ENCODE results near the gene ANKK1.

Gene ANKK1

DNA sequence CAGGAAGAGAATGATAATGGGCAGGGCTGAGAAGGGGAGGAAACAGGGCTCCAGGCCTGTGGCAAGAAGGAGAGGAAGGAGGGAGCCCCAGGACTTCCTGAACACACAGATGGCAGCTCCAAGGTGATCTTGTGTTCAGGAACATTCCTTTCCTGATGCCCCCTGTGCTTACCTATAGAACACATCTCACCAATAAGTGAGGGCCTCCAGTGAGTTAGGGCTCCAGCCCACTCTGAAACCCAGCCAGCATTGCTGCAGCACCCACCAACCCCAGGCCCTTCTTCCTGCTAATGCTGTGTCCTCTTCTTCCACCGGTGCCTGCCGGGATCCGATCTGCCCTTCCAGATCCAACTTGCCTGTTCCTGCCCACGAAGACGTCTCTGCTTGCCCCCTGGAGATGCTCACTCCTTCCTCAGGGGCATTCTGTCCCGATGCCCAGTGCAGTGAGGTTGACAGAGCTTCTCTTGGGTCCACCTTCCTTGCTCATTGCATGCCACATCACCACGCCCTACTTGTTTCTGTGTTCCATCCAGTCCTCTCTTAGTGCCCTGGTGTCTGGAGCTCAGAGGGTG, 17.4 kb downstream of the ANKK1 start:
- H3K36me3 ChIP-seq (ENCODE audit: control insufficient read depth in 2 of 2, insufficient read depth in 1 of 2, low read length in 2 of 2): no peaks in the 10 kb centered on the region
- TF ChIP-seq ZNF146 (tag by site-specific recombination; IDR thresholded peaks at IDR 0.05): no peak
- TF ChIP-seq, protein P1, sequence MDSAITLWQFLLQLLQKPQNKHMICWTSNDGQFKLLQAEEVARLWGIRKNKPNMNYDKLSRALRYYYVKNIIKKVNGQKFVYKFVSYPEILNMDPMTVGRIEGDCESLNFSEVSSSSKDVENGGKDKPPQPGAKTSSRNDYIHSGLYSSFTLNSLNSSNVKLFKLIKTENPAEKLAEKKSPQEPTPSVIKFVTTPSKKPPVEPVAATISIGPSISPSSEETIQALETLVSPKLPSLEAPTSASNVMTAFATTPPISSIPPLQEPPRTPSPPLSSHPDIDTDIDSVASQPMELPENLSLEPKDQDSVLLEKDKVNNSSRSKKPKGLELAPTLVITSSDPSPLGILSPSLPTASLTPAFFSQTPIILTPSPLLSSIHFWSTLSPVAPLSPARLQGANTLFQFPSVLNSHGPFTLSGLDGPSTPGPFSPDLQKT (IDR thresholded peaks at IDR 0.05; ENCODE audit: borderline replicate concordance, low read depth, low read length): no peak
- no peak for TF ChIP-seq REPIN1 (tag by site-specific recombination; IDR thresholded peaks at IDR 0.05; ENCODE audit: low read depth)
- no peak for TF ChIP-seq ZNF221 (tag by site-specific recombination; IDR thresholded peaks at IDR 0.05; ENCODE audit: borderline replicate concordance)
- TF ChIP-seq RBAK (tag by site-specific recombination; IDR thresholded peaks at IDR 0.05): no peak
- TF ChIP-seq ZNF792 (tag by site-specific recombination; IDR thresholded peaks at IDR 0.05): no peak
- TF ChIP-seq SALL2 (tag by site-specific recombination; IDR thresholded peaks at IDR 0.05; ENCODE audit: borderline replicate concordance): no peak
- TF ChIP-seq ZNF341 (tag by site-specific recombination; IDR thresholded peaks at IDR 0.05; ENCODE audit: low read depth): no peak
- no peak for TF ChIP-seq ZNF292 (tag by site-specific recombination; IDR thresholded peaks at IDR 0.05; ENCODE audit: borderline replicate concordance, low read depth)
- TF ChIP-seq ZNF266 (tag by site-specific recombination; IDR thresholded peaks at IDR 0.05; ENCODE audit: low read depth): no peak
- no peak for TF ChIP-seq ZBTB7A (tag by site-specific recombination; IDR thresholded peaks at IDR 0.05; ENCODE audit: low read depth)
- no peak for TF ChIP-seq TCF7L2 (IDR thresholded peaks at IDR 0.05; ENCODE audit: borderline replicate concordance, low read depth, low read length)
- no peak for TF ChIP-seq ZNF530 (tag by site-specific recombination; IDR thresholded peaks at IDR 0.05; ENCODE audit: low read depth)
- TF ChIP-seq FEZF1 (tag by site-specific recombination; IDR thresholded peaks at IDR 0.05): no peak
- TF ChIP-seq ZNF501 (tag by site-specific recombination; IDR thresholded peaks at IDR 0.05): no peak
- no peak for TF ChIP-seq HOXC10 (CRISPR knock-in tag; IDR thresholded peaks at IDR 0.05)
- TF ChIP-seq ZNF621 (tag by site-specific recombination; IDR thresholded peaks at IDR 0.05): no peak
- no peak for TF ChIP-seq SETDB1 (IDR thresholded peaks at IDR 0.05; ENCODE audit: insufficient read length, low read length)
- no peak for TF ChIP-seq SCRT1 (tag by site-specific recombination; IDR thresholded peaks at IDR 0.05; ENCODE audit: borderline replicate concordance)
- no peak overlapping the region for H3K27ac ChIP-seq (ENCODE audit: extremely low read depth, low read depth, low read length)
- POLR2A ChIA-PET: no interaction called here
- no peaks in the 10 kb centered on the region for H3K4me1 ChIP-seq (ENCODE audit: control insufficient read depth, insufficient read depth, low read length)
- no peaks in the 10 kb centered on the region for H3K9me3 ChIP-seq (ENCODE audit: control insufficient read depth, insufficient read depth, low read depth, low read length)
- CTCF ChIA-PET: interaction anchor here (0.9 kb wide), 1 partner anchor 17 kb away, joined by 3 read pairs; the partner anchor contains the start of gene ANKK1
- H3K4me3 ChIP-seq (ENCODE audit: low read depth, low read length): no peak overlapping the region

DNA sequence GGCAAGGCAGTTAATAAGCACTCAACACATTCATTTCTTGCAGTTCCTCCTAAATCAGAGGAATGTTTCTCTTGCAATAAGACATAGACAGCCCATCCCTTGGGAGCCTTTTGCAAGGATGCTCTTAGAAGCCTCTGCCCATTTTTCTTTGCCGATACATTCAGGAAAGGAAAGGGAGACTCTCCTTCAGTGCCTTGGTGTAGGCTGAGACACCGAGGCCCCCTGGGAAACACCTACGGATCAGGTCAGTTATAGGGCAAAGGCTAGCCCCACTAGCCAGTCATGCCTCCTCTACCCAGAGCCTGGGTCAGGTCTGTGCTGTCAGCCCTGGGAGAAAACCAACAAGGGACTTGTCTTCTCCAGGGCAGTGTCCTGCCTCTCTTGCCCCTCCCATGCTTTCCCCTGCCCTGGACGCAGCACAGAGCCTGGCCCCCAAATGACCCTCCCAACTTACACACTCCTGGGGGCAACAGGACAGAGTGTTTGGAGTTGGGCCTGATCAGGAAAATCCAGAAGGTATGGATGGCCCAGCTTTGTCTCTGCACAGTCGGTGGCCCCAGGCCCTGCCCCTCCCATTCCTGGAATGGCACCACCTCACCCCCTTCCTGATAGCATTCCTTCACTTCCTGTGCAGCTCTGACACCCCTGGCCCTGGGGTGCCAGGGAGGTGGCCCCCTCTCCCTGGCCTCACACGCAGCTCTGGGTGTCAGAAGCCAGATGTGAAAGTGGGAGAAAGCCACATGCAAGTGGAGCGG, 18.3 kb downstream of the ANKK1 start:
- Histone ChIP-seq H3K4me3 (ENCODE audit: low read depth, low read length) (no peak overlapping the region), H3K4me1 (ENCODE audit: control insufficient read depth, insufficient read depth, low read length) (no peaks in the 10 kb centered on the region), H3K36me3 (ENCODE audit: control insufficient read depth in 2 of 2, insufficient read depth in 1 of 2, low read length in 2 of 2) (no peaks in the 10 kb centered on the region), H3K27ac (ENCODE audit: extremely low read depth, low read depth, low read length) (no peak overlapping the region), H3K9me3 (ENCODE audit: control insufficient read depth, insufficient read depth, low read depth, low read length) (no peaks in the 10 kb centered on the region)
- POLR2A ChIA-PET: no interaction called here
- TF ChIP-seq, protein P2, sequence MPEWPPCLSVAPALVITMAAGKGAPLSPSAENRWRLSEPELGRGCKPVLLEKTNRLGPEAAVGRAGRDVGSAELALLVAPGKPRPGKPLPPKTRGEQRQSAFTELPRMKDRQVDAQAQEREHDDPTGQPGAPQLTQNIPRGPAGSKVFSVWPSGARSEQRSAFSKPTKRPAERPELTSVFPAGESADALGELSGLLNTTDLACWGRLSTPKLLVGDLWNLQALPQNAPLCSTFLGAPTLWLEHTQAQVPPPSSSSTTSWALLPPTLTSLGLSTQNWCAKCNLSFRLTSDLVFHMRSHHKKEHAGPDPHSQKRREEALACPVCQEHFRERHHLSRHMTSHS (tag by site-specific recombination; IDR thresholded peaks at IDR 0.05): no peak
- no peak for TF ChIP-seq ZIC2 (tag by site-specific recombination; IDR thresholded peaks at IDR 0.05)
- no peak for TF ChIP-seq ZNF501 (tag by site-specific recombination; IDR thresholded peaks at IDR 0.05)
- no peak for TF ChIP-seq ZNF19 (tag by site-specific recombination; IDR thresholded peaks at IDR 0.05; ENCODE audit: low read depth)
- no peak for TF ChIP-seq ZNF768 (tag by site-specific recombination; IDR thresholded peaks at IDR 0.05)
- no peak for TF ChIP-seq WT1 (tag by site-specific recombination; IDR thresholded peaks at IDR 0.05)
- TF ChIP-seq, protein P3, sequence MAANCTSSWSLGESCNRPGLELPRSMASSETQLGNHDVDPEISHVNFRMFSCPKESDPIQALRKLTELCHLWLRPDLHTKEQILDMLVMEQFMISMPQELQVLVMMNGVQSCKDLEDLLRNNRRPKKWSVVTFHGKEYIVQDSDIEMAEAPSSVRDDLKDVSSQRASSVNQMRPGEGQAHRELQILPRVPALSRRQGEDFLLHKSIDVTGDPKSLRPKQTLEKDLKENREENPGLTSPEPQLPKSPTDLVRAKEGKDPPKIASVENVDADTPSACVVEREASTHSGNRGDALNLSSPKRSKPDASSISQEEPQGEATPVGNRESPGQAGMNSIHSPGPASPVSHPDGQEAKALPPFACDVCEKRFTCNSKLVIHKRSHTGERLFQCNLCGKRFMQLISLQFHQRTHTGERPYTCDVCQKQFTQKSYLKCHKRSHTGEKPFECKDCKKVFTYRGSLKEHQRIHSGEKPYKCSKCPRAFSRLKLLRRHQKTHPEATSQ (tag by site-specific recombination; IDR thresholded peaks at IDR 0.05): no peak
- TF ChIP-seq ZNF121 (tag by site-specific recombination; IDR thresholded peaks at IDR 0.05): no peak
- TF ChIP-seq ZNF747 (tag by site-specific recombination; IDR thresholded peaks at IDR 0.05): no peak
- TF ChIP-seq MYNN (tag by site-specific recombination; IDR thresholded peaks at IDR 0.05; ENCODE audit: borderline replicate concordance): no peak
- TF ChIP-seq ZNF510 (tag by site-specific recombination; IDR thresholded peaks at IDR 0.05; ENCODE audit: insufficient replicate concordance): no peak
- CTCF ChIA-PET: interaction anchor here (0.6 kb wide), 1 partner anchor 20 kb away, joined by 3 read pairs; no protein-coding TSS in a partner anchor

Measured in HEK293 (cell line).